DOHH2 (cell line): ENCODE measurements around the gene PROK1.

Source experiments
- H3F3A ChIP-seq: fragments of 200-600 bp; sonication (generic), shearing (Covaris generic); 2 replicates; pipeline ENCODE4 v1.6.0; 2016; ENCODE audit warnings: antibody characterized with exemption, mild to moderate bottlenecking; ENCODE audit not compliant: control insufficient read depth, insufficient read depth
- H3K27ac ChIP-seq: fragments of 200-600 bp; sonication (generic); 2 replicates; pipeline ENCODE4 v1.5.1; 2014; ENCODE audit warnings: low read depth, mild to moderate bottlenecking, low read length, moderate library complexity
- H3K27me3 ChIP-seq: fragments of 200-600 bp; sonication (generic); 2 replicates; pipeline ENCODE4 v1.6.1; 2014; ENCODE audit warnings: mild to moderate bottlenecking, low read length, mixed read lengths; ENCODE audit not compliant: control insufficient read depth
- H3K36me3 ChIP-seq: fragments of 200-600 bp; sonication (generic); 2 replicates; pipeline ENCODE4 v1.6.1; 2014; ENCODE audit warnings: mild to moderate bottlenecking, low read length, moderate library complexity, mixed read lengths; ENCODE audit not compliant: control insufficient read depth
- H3K4me1 ChIP-seq: fragments of 200-600 bp; sonication (generic); 2 replicates; pipeline ENCODE4 v1.6.1; 2014; ENCODE audit warnings: mild to moderate bottlenecking, low read length, mixed read lengths; ENCODE audit not compliant: control insufficient read depth
- H3K4me2 ChIP-seq: fragments of 200-600 bp; sonication (generic); 2 replicates; pipeline ENCODE4 v1.6.0; 2014; ENCODE audit warnings: mild to moderate bottlenecking, low read length, moderate library complexity
- H3K4me3 ChIP-seq: fragments of 200-600 bp; sonication (generic); 2 replicates; pipeline ENCODE4 v1.5.1; 2014; ENCODE audit warnings: mild to moderate bottlenecking, low read length, mixed read lengths
- H3K79me2 ChIP-seq: fragments of 200-600 bp; sonication (generic); 2 replicates; pipeline ENCODE4 v1.6.1; 2014; ENCODE audit warnings: mild to moderate bottlenecking, low read length, mixed read lengths; ENCODE audit not compliant: control insufficient read depth
- H3K9me2 ChIP-seq: fragments of 200-600 bp; sonication (generic); replicated peaks from 2 replicates; pipeline ENCODE4 v1.6.1; 2014; ENCODE audit warnings: mild to moderate bottlenecking, low read length, mixed read lengths; ENCODE audit not compliant: control insufficient read depth
- H3K9me3 ChIP-seq: fragments of 200-600 bp; sonication (generic); 2 replicates; pipeline ENCODE4 v1.6.1; 2014; ENCODE audit warnings: antibody characterized with exemption, low read length, mixed read lengths; ENCODE audit not compliant: control insufficient read depth, insufficient read depth
- H4K20me1 ChIP-seq: fragments of 200-600 bp; sonication (generic); 2 replicates; pipeline ENCODE4 v1.6.0; 2014; ENCODE audit warnings: low read depth, mild to moderate bottlenecking, antibody characterized with exemption, low read length, moderate library complexity; ENCODE audit not compliant: control insufficient read depth, insufficient read depth
- EZH2phosphoT487 ChIP-seq: fragments of 200-600 bp; sonication (generic); IDR thresholded peaks from 2 replicates; pipeline ENCODE4 v1.6.1; 2017; ENCODE audit warnings: borderline replicate concordance, mild to moderate bottlenecking, antibody characterized with exemption, low read length, moderate library complexity, mixed read lengths
- TF ChIP-seq, protein P1 (sequence below): fragments of 200-600 bp; sonication (generic); IDR thresholded peaks from one replicate; pipeline ENCODE4 v1.5.1; 2014; ENCODE audit warnings: antibody characterized with exemption, mild to moderate bottlenecking, low read depth, low read length; ENCODE audit not compliant: poor library complexity, severe bottlenecking

PROK1 gene

DNA sequence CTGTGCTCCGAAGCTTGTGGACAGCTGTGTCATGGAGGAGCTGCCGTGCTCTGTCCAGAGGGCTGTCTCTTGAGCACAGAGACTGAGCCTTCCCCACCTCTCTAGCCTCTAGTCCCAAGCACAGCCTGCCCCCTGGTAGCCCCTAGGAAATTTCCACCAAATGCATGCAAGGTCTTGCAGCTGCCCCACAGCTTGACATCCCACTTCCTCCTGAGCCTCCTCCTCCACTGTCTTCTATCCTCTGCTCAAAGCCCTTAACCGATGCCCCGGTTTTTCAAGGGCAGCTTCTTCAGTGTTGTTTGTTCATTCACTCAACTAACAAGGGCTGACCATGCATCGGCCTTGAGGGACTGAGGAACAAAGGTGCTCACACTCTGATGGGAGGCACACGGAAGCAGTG lies 20.6 kb upstream of the PROK1 start:
- no peak overlapping the region for H3K4me3 ChIP-seq
- no peaks in the 10 kb centered on the region for H3K79me2 ChIP-seq
- no peak for TF ChIP-seq EZH2phosphoT487
- H3F3A ChIP-seq = no peaks in the 10 kb centered on the region
- H3K9me3 ChIP-seq = no peaks in the 10 kb centered on the region
- H3K9me2 ChIP-seq = no peaks in the 10 kb centered on the region
- H3K36me3 ChIP-seq = no peaks in the 10 kb centered on the region
- H3K27me3 ChIP-seq = peaks cover 11% of the 10 kb centered on the region; the same call in 1 of the 2 replicates
- peaks cover 9% of the 10 kb centered on the region for H3K4me1 ChIP-seq
- peak overlapping the region; percentile 31 for H3K4me2 ChIP-seq
- H3K27ac ChIP-seq = no peak overlapping the region
- no peaks in the 10 kb centered on the region for H4K20me1 ChIP-seq

GRCh38 chr1:110430901-110431300 lies 20.0 kb upstream of the PROK1 start:
- no peaks in the 10 kb centered on the region for H3K36me3 ChIP-seq
- H3K27ac ChIP-seq = no peak overlapping the region

GRCh38 chr1:110433213-110433612 lies 17.7 kb upstream of the PROK1 start:
- H3K4me1 ChIP-seq = peaks cover 9% of the 10 kb centered on the region
- H3K4me3 ChIP-seq = no peak overlapping the region
- H3K9me3 ChIP-seq = no peaks in the 10 kb centered on the region
- H3K36me3 ChIP-seq = no peaks in the 10 kb centered on the region
- no peak for TF ChIP-seq EZH2phosphoT487
- TF ChIP-seq, protein P1, sequence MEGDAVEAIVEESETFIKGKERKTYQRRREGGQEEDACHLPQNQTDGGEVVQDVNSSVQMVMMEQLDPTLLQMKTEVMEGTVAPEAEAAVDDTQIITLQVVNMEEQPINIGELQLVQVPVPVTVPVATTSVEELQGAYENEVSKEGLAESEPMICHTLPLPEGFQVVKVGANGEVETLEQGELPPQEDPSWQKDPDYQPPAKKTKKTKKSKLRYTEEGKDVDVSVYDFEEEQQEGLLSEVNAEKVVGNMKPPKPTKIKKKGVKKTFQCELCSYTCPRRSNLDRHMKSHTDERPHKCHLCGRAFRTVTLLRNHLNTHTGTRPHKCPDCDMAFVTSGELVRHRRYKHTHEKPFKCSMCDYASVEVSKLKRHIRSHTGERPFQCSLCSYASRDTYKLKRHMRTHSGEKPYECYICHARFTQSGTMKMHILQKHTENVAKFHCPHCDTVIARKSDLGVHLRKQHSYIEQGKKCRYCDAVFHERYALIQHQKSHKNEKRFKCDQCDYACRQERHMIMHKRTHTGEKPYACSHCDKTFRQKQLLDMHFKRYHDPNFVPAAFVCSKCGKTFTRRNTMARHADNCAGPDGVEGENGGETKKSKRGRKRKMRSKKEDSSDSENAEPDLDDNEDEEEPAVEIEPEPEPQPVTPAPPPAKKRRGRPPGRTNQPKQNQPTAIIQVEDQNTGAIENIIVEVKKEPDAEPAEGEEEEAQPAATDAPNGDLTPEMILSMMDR = no peak
- H4K20me1 ChIP-seq = no peaks in the 10 kb centered on the region
- no peaks in the 10 kb centered on the region for H3F3A ChIP-seq
- no peak overlapping the region for H3K4me2 ChIP-seq
- no peaks in the 10 kb centered on the region for H3K9me2 ChIP-seq
- H3K27me3 ChIP-seq = peaks cover 11% of the 10 kb centered on the region; the same call in 1 of the 2 replicates
- no peak overlapping the region for H3K27ac ChIP-seq
- no peaks in the 10 kb centered on the region for H3K79me2 ChIP-seq

More at GRCh38 chr1:110430901-110431300, 20.0 kb upstream of the PROK1 start:
- H3K4me2 ChIP-seq = peak overlapping the region; percentile 31
- H3K27me3 ChIP-seq = peaks cover 11% of the 10 kb centered on the region; the same call in 1 of the 2 replicates
- H4K20me1 ChIP-seq = no peaks in the 10 kb centered on the region
- no peaks in the 10 kb centered on the region for H3F3A ChIP-seq
- peaks cover 9% of the 10 kb centered on the region for H3K4me1 ChIP-seq
- no peak overlapping the region for H3K4me3 ChIP-seq
- H3K9me2 ChIP-seq = no peaks in the 10 kb centered on the region
- no peaks in the 10 kb centered on the region for H3K79me2 ChIP-seq
- H3K9me3 ChIP-seq = no peaks in the 10 kb centered on the region
- TF ChIP-seq, protein P1 = no peak
- no peak for TF ChIP-seq EZH2phosphoT487

GRCh38 chr1:110433803-110434202 lies 17.1 kb upstream of the PROK1 start:
- no peaks in the 10 kb centered on the region for H3K9me3 ChIP-seq
- H3K79me2 ChIP-seq = no peaks in the 10 kb centered on the region
- TF ChIP-seq, protein P1 = no peak
- no peak for TF ChIP-seq EZH2phosphoT487
- H3K4me2 ChIP-seq = no peak overlapping the region
- peaks cover 11% of the 10 kb centered on the region; the same call in 1 of the 2 replicates for H3K27me3 ChIP-seq
- no peaks in the 10 kb centered on the region for H3F3A ChIP-seq
- H3K4me1 ChIP-seq = peaks cover 9% of the 10 kb centered on the region
- no peaks in the 10 kb centered on the region for H3K36me3 ChIP-seq
- H3K9me2 ChIP-seq = no peaks in the 10 kb centered on the region
- H3K4me3 ChIP-seq = no peak overlapping the region
- H4K20me1 ChIP-seq = no peaks in the 10 kb centered on the region
- H3K27ac ChIP-seq = no peak overlapping the region
